Right hindlimb (tissue), 1 donor: ENCODE results near the gene RGS11.
"Not testable (repeated sequence)": the region's sequence is repeated elsewhere in the genome, so short reads cannot be mapped to it uniquely, and the experiment has no call there.

Experiments
- DNase-seq: peaks from one replicate; pipeline ENCODE4 v3.0.0-alpha.2; 2018

The RGS11 gene

GRCh38 chr16:279531-279930 lies 3.8 kb upstream of the RGS11 start:
- DNase-seq, result no peak

DNA sequence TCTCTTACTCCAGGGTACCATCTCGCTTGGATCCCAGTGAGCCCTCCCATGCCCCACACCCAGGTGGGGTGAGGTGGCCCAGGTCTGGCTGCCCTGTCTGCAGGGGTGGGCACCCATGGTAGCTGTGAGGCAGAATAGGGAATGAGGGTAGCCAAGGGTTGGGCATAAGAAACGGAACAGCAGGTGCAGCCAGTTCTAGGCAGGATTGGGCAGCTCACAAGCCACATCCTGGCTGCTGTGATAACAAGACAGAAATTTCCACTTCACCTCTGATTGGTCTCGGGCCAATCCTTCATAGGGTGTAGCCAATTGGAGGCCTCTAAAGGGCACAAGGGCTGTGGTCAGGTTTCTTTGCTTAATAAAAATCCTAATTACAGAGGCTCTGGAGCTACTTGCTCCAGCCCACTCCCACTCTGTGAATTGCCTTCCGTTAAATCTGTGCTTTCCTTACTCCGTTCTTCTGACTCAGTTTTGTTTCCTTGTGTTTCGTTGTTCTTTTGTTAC lies 3.2 kb upstream of the RGS11 start:
- DNase-seq, result no peak

DNA sequence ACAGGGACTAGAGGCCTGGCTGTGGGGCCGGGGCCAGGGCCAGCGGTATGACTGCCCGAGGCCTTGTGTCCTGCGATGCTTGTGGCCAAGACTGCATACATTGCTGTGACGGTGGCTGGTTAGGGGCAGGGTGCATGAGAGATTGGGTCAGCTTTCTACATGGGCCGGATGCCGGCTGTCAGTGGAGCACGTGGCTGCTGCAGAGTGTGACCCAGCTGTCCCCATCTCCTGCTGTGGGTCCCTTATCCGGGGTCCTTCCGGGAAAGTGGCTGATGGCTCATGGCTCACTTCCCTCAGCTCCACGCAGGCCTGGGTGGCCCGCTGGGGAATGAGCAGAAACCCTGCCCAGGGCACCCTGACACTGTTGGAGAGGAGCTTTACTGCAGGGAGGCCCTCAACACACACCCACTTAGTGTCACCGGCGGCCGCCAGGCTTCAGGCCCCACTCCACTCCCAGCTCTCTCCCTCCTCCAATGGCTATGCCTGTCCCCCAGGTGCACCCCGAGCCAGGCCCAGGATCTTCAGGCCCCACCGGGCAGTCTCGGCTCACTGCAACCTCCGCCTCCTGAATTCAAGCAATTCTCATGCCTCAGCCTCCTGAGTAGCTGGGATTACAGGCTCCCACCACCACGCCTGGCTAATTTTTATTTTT lies 808 bp upstream of the RGS11 start:
- DNase-seq, result no peak

DNA sequence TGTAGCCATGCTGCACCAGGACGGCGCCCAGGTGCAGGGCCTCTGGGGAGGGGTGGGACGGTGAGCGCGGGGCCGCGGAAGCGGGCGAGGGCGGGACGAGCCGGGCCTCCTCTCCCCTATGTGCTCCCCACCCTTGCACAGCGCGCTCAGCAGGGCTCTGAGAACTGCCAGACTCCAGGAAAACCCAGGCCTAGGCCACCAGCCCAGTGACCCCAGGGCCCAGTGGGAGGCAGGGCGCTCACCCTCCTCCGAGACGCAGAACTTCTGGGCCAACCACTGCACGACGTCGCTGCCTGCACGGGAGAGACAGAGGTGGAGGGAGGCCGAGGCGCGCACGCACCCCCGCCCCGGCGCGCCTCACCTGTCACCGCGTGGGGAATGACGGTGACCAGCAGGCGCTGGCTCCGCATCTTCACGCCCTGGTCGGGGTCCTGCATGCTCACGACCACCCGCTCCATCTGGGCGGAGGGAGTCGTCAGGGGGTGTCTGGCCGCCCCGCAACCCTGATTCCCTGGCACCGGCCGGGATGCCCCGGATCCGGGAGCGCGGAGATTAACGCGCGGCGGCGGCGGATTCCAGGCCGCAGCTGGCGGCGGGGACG lies 603 bp downstream of the RGS11 start:
- DNase-seq, result no peak

GRCh38 chr16:273547-274421 lies 2.0 kb downstream of the RGS11 start:
- no peak for DNase-seq

DNA sequence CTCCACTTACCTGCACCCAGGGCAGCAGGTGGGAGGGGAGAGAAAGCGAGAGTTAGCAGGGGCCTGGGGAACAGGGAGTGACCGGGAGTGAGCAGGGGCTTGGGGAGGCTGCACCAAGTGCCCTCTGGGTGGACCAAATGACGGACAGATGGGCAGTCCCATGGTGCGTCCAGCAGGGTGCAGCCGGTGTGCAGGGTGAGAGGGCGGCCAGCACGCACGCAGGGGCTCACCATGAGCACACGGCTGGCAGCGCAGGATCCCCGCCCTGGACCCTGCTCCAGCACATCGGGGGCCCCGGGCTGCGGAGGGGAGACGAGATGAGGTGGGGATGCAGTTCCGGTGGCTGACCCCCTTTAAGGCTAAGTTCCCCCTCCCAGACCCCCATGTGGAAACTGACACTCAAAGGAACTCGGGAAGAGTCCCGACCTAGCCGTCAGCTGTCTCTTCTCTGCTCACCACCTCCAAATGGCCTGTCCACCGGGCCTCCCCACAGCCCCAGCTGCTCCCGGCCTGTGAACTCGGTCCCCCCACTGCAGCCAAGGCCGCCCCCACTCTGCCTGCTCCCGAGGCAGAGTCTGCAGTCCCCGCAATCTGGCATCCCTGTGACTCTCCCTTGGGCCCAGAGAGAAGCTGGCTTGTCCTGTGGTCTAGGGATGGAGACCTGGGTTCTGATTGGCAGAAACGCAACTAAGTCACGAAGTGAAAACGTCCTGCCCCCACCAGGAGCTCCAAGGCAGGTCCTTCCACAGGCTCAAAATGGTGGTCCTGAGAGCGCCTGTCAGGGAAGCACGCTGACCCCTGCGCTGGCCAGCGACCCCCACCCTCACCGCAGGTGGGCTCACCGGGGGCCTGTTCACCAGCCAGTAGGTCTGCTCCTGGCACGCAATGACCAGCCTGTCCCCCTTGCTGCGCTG lies 2.9 kb downstream of the RGS11 start:
- peak; percentile 16 for DNase-seq

DNA sequence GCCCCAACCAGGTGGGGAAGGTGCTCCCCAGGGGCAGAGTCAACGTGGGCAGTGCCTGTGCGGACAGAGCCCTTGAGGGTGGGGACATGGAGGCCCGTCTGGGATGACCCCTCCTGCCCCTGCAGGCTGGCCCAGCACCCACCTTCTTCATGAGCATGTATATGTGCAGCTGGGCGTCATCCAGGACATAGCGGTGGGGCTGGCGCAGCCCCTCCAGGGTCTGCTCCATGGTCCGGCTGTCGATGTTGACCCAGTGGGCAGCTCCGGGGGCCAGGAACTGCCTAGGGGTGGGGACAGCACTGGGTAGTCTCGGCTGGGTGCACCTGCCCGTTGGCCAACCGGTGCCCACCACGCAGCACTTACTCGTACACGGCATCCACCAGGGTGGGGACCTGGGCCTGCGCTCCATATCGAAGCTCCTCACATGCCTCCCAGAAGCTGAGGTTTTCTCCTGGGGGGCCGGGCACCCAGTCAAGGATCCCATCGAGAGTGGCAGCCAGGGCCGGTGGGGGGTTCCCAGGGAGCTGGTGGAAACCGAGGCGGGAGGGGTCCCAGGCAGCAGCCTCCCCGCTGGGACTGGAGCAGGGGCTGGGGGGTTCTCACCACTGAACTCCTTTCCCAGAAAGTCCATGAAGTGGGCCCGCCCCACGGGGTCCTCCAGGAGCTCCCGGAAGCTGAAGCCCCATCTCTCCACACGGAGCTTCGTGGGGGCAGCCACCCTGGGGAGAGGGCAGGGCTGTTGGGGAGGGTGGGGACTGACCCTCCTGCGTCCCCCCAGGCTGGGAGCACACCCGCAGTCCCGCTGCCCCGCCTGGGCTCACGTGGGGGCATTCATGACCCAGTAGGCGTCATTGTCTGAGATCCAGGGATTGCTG lies 5.1 kb downstream of the RGS11 start:
- peak; percentile 11 for DNase-seq

DNA sequence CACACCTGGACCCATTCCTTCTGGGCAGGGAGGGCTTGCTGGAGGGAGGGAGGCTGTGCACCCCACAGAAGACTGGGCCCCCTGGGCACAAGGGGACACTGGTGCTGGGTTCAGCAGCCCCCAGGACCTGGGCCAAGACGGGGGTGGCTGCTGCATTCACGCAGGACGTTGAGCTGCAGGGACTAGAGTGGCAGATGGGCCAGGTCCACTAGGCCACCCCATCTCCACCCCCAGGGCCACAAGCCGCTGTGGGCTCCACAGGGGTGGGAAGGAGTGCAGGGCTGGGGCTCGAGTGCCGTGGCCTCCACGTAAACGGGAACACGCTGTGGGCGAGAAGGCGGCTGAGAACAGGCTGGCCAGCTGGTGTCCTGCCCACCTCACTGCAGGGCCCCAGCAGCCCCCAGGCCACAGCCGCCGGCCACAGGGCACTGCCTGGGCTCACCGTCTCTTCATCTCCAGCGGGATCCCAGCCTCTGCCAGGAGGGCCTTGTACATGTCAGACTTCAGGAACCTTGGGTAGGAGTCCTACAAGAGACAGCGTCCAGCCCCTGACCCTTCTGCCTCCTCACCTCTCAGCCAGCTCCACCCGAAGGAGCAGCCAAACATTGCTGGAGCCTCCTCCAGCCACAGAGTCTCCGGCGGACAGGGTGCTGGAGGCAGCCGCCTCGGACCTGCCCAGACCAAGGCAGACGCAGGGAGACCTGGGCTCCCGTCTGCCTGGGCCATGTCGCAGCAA lies 6.5 kb downstream of the RGS11 start:
- DNase-seq, result no peak

DNA sequence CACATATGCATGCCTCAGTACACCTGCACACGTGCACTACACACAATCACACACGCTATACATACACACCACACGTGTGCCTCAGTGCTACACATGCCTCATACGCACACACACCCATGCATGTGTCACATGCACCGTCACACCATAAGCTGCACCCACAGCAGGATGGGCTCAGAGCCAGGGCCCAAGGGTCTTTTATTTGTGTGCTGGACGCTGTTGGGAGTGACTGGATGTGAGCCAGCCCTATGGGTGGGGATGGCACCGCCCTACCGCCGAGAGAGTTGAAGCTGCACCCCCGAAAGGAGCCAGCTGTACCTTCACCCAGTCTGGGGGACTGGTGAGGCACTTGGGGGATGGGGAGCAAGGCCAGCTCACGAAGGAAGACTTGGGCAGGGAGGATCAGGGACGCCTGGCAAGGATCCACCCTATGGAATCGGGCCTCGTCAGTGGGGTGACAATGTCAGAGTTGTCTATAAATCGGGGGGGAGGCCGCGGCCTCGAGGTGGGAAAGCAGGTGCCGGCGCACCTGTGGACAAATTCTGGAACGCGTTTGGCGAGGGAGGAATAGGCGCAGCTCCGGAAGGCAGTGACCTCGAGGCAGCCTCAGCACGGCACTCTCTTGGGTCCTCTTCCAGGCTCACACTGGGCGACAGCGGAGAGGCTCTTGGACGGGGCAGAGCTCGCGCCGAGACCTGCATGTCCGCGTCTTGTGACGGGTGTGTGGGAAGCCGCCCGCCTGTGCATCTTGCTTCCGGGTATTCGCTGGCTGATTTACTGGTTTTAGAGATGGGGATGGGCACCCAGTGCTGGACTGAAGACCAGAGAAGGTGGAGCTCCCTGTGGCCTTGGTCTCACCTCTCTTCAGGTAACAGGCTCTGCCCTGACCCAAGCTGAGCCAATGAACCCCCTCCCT lies 7.3 kb downstream of the RGS11 start:
- DNase-seq, result no peak

DNA sequence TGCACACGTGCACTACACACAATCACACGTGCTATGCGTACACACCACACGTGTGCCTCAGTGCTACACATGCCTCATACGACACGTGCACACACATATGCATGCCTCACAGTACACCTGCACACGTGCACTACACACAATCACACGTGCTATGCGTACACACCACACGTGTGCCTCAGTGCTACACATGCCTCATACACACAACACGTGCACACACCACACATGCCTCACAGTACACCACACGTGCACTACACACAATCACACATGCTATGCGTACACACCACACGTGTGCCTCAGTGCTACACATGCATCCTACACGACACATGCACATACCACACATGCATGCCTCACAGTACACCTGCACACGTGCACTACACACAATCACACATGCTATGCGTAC lies 8.2 kb downstream of the RGS11 start:
- DNase-seq, result not testable (repeated sequence)

DNA sequence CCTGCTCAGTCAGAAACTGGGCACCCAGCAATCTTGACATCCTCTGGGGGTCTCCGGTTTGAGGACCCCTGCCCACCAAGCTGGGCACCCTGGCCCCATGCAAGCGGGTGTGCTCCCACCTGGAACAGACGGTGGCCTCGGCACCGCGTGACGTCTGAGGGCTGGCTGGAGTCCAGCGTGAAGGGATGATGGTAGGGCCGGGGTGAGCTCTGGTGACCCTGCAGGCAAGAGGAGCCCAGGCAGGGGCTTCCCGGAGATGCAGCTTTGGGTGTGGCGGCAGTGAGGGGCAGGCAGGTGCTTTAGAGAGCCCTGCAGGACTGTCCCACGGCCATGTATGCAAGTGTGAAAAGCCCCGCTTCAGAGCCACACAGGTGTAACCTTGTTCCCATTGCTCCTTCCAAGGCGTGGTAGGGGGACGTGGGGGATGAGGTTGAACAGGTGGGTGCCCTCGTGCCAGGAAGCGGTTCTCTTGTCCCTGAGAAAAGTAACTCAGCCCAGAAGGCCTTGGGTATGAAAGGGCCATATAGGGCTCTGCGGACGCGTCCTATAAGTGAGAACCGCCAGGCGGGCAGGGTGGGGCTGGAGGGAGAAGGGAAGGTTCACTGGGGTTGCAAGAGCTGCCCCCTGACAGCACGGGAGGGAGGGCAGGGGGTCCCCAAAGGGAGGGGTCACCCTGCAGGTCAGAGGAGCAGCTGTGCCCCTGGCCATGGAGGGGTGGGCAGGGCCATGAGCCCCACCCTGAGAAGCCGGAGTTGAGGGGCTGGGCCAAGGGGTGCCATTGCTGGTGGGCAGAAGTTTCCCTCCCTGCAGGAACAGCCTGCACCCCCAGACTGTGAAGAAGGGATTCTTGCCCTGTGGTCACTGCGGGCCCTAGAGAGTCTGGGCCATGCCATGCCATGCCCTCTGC lies 9.2 kb downstream of the RGS11 start:
- DNase-seq, result no peak

- peak; percentile 22 for DNase-seq
Observed at GRCh38 chr16:265711-266110, 10.0 kb downstream of the RGS11 start.

DNA sequence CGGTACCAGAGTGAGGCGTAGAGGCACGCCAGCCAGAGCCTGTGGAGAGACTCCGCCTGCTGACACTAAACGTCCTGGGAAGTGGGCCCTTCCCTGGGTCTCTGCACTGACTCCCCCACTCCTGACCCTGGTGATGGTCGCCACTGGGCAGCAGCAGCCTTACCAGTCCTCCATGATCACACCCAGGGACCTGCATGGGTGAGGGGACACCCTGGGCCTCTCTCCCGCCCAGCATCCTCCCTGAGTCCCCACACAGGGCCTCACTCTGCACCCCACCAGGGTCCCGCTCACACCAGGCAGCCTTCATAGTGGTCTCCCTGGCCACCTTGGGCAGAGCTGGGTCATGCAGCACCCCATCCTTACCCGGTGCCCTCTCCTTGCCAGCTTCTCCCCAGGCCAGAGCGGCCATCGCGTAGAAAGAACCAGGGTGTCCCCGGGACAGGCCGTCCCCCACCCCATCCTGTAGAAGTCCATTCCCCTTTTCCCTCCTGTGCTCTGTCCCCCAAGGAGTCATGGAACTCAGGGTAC lies 10.7 kb downstream of the RGS11 start:
- DNase-seq, result no peak

- no peak for DNase-seq
Observed at GRCh38 chr16:264440-264951, 11.2 kb downstream of the RGS11 start.

DNA sequence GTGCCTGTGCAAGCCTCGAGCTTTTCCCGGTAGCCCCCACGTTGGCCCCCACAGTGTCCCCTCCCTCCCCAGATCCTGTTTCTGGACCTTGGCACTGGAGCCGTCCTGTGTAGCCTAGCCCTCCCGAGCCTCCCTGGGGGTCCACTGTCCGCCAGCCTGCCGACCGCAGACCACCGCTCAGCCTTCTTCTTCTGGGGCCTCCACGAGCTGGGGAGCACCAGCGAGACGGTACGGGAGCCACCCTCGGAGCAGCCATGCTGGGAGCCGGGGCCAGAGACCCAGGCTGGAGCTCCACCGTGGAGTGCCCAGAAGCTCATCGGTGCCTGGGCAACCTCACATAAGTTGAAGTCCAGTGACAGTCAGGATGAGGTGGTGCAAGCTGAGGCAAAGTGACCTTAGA lies 11.8 kb downstream of the RGS11 start:
- DNase-seq, result no peak

GRCh38 chr16:263182-263774 lies 12.5 kb downstream of the RGS11 start:
- no peak for DNase-seq

GRCh38 chr16:262121-262745 lies 13.5 kb downstream of the RGS11 start:
- DNase-seq, result no peak
